ENCODE data around the gene GBF1.

DNA sequence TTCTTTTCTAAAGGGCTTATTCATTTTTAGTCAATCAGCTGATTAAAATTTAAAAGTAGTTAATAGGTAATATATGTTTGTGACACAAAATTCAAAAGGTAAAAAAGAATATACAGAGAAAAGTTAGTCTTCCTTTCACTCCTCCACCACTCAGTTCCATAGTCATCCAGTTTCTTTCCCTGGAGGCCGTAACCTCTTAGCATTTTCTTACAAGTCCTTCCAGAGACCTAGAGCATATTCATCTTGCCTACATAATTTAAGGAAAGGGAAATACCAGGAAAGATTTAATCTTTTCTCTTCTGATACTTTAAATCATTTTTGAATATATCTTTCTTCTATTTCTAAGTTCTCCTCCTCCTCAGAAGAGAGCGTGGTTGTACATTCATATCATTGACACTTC, 10.1 kb downstream of the GBF1 start:
- TF ChIP-seq, protein P1, sequence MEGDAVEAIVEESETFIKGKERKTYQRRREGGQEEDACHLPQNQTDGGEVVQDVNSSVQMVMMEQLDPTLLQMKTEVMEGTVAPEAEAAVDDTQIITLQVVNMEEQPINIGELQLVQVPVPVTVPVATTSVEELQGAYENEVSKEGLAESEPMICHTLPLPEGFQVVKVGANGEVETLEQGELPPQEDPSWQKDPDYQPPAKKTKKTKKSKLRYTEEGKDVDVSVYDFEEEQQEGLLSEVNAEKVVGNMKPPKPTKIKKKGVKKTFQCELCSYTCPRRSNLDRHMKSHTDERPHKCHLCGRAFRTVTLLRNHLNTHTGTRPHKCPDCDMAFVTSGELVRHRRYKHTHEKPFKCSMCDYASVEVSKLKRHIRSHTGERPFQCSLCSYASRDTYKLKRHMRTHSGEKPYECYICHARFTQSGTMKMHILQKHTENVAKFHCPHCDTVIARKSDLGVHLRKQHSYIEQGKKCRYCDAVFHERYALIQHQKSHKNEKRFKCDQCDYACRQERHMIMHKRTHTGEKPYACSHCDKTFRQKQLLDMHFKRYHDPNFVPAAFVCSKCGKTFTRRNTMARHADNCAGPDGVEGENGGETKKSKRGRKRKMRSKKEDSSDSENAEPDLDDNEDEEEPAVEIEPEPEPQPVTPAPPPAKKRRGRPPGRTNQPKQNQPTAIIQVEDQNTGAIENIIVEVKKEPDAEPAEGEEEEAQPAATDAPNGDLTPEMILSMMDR (optimal IDR thresholded peaks at IDR 0.05 in 1 of 3, IDR thresholded peaks at IDR 0.05 in 1 of 3, conservative IDR thresholded peaks at IDR 0.05 in 1 of 3; ENCODE audit: extremely low read depth in 1 of 3, insufficient read depth in 2 of 3, low read length in 3 of 3): no peak
- TF ChIP-seq EZH2 (IDR thresholded peaks at IDR 0.05; ENCODE audit: low read length): no peak
